Neuronal stem cell (in vitro differentiated cells): ENCODE results near the gene PFN1.

Experiments
- DNase-seq: peaks from one replicate; pipeline ENCODE4 v3.0.0-alpha.2; 2013; ENCODE audit warnings: low spot score
- H2AFZ ChIP-seq: one replicate; pipeline ENCODE4 v1.6.1; 2013; ENCODE audit warnings: mild to moderate bottlenecking, low read length, inconsistent platforms
- H2AK5ac ChIP-seq: 2 replicates; pipeline ENCODE4 v1.6.1; 2013; ENCODE audit warnings: low read depth, mild to moderate bottlenecking, inconsistent platforms, low read length, moderate library complexity, mixed read lengths
- H2BK120ac ChIP-seq: 2 replicates; pipeline ENCODE4 v1.6.1; 2013; ENCODE audit warnings: low read depth, mild to moderate bottlenecking, inconsistent platforms, low read length, moderate library complexity, mixed read lengths
- H2BK12ac ChIP-seq: one replicate; pipeline ENCODE4 v1.6.1; 2013; ENCODE audit warnings: low read length, inconsistent platforms
- H2BK15ac ChIP-seq: 2 replicates; pipeline ENCODE4 v1.6.1; 2013; ENCODE audit warnings: mild to moderate bottlenecking, low read length, inconsistent platforms, mixed read lengths
- H2BK5ac ChIP-seq: one replicate; pipeline ENCODE4 v1.6.1; 2013; ENCODE audit warnings: inconsistent platforms, mild to moderate bottlenecking, low read length, moderate library complexity
- H3K14ac ChIP-seq: one replicate; pipeline ENCODE4 v1.6.1; 2013; ENCODE audit warnings: low read length, inconsistent platforms
- H3K18ac ChIP-seq: 2 replicates; pipeline ENCODE4 v1.6.1; 2013; ENCODE audit warnings: low read length, inconsistent platforms
- H3K23ac ChIP-seq: 2 replicates; pipeline ENCODE4 v1.6.1; 2013; ENCODE audit warnings: low read depth, mild to moderate bottlenecking, mixed read lengths, low read length, inconsistent platforms; ENCODE audit not compliant: poor library complexity
- H3K27ac ChIP-seq: replicated peaks from 3 replicates; pipeline ENCODE4 v1.5.1; 2013; ENCODE audit warnings: low read length, inconsistent platforms
- H3K27me3 ChIP-seq, 3 experiments: 2 replicates each; pipeline ENCODE4 v1.6.1; 2013; ENCODE audit warnings: low read length in 3 of 3, mild to moderate bottlenecking in 2 of 3, inconsistent platforms in 1 of 3, low read depth in 1 of 3, mixed read lengths in 1 of 3, moderate library complexity in 1 of 3; ENCODE audit not compliant: control insufficient read depth in 3 of 3, insufficient read depth in 3 of 3
- H3K36me3 ChIP-seq, 2 donors: replicated peaks in 1 of 2; 2 replicates each; pipeline ENCODE4 v1.6.1; 2013; ENCODE audit warnings: low read length in 2 of 2; ENCODE audit not compliant: control insufficient read depth in 2 of 2, insufficient read depth in 2 of 2
- H3K4ac ChIP-seq: 2 replicates; pipeline ENCODE4 v1.6.1; 2013; ENCODE audit warnings: inconsistent platforms, mild to moderate bottlenecking, low read length, moderate library complexity
- H3K4me1 ChIP-seq, 2 donors: 1 replicate in 1 of 2; 2 replicates in 1 of 2; pipeline ENCODE4 v1.6.1; 2013; ENCODE audit warnings: low read length in 2 of 2, low read depth in 1 of 2; ENCODE audit not compliant: control insufficient read depth in 2 of 2, insufficient read depth in 1 of 2
- H3K4me2 ChIP-seq: one replicate; pipeline ENCODE4 v1.6.1; 2013; ENCODE audit warnings: mild to moderate bottlenecking, low read length, inconsistent platforms; ENCODE audit not compliant: insufficient read depth, poor library complexity, severe bottlenecking
- H3K4me3 ChIP-seq, 2 donors: 2 replicates each; pipeline ENCODE4 v1.5.1; 2013; ENCODE audit warnings: low read length in 2 of 2, mild to moderate bottlenecking in 2 of 2, inconsistent platforms in 1 of 2, moderate library complexity in 1 of 2
- H3K79me1 ChIP-seq: one replicate; pipeline ENCODE4 v1.6.1; 2013; ENCODE audit warnings: low read depth, mild to moderate bottlenecking, inconsistent platforms, low read length, moderate library complexity
- H3K9ac ChIP-seq: one replicate; pipeline ENCODE4 v1.6.1; 2013; ENCODE audit warnings: mild to moderate bottlenecking, low read depth, low read length, inconsistent platforms; ENCODE audit not compliant: poor library complexity
- H3K9me3 ChIP-seq, 2 donors: replicated peaks in 1 of 2; 2 replicates each; pipeline versions ENCODE3 to v1.6.1; 2013; ENCODE audit warnings: low read length in 2 of 2, mild to moderate bottlenecking in 2 of 2, inconsistent platforms in 1 of 2, low read depth in 1 of 2, mixed read lengths in 1 of 2, moderate library complexity in 1 of 2; ENCODE audit not compliant: control insufficient read depth in 2 of 2, insufficient read depth in 1 of 2
- H4K8ac ChIP-seq: one replicate; pipeline ENCODE4 v1.6.1; 2013; ENCODE audit warnings: low read depth, mild to moderate bottlenecking, inconsistent platforms, low read length, moderate library complexity
- H4K91ac ChIP-seq: one replicate; pipeline ENCODE4 v1.6.1; 2013; ENCODE audit warnings: low read length, low read depth, mild to moderate bottlenecking, inconsistent platforms; ENCODE audit not compliant: poor library complexity
- WGBS, 2 donors: extraction: QIAGEN DNeasy Blood & Tissue Kit; methylation state at CpG; one replicate each; pipeline ENCODE4 v1.1.7; 2013; ENCODE audit warnings: missing lambda C conversion rate in 2 of 2, mixed read lengths in 1 of 2; ENCODE audit not compliant: insufficient read length in 2 of 2, insufficient replicate concordance in 1 of 2; ENCODE audit errors: extremely low coverage in 2 of 2; 5-methylcytosine and 5-hydroxymethylcytosine counted together

PFN1 gene

DNA sequence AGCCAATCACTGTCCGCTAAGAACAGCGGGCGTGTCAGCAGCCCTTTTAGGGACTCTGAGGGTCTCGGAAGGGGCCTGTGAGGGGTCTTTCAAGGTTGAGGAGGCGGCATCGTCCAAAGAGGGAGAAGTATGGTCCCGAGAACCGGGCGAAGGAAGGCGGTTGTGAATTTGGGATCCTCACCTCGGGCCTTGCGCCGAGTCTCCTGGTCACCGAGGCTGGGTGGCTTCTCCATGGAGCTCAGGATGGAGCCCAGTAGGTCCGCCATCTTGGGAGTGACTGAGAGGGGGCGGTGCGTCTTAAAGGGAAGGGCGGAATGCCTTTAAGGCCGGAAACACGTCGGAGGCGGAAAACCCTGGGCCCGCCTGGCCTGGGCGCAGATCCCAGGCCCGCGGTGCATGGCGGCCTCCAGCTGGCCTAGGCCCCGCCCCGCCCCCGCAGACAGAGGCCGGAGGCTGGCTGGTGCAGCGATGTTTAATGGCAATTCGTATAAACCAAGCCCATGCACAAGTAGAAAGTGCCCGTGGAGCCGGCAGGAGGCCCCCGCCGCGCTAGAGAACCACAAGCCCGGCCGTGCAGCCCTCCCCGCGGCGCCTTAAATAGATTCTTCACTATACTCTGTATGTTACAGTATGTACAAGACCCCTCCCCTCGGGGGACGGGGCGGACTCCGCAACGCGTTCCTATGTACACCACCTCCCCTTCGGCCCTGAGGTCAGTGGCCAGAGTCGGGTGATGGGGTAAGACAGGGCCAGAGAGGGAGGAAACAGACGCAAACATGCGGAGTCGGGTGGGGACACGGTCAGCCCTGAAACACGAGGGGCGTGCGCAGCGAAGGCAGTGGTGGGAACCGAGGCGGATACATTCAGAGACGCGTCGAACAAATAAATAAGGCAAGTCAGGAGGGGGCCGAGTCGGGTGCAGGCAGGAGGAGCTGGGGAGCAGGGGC, 19.5 kb upstream of the PFN1 start, which contains the start of gene SPAG7:
SPAG7 (minus strand) TSS at position 279 of the 947 bp plus-strand sequence; CDS start at position 266, 13 bp downstream.
- Histone ChIP-seq H3K9me3 (peaks cover 3 to 9% of the 10 kb centered on the region in 2 donors), H3K4ac (peak within 1 kb of the TSS; percentile 90), H2BK12ac (no peak within 1 kb of the TSS), H2BK15ac (peak within 1 kb of the TSS; percentile 98), H3K4me1 (peaks cover 6 to 15% of the 10 kb centered on the region in 2 donors), H3K18ac (peak within 1 kb of the TSS; percentile 99), H3K9ac (peak within 1 kb of the TSS; percentile 94), H2AFZ (peak within 1 kb of the TSS; percentile 84), H3K36me3 (peaks cover 8 to 32% of the 10 kb centered on the region in 2 donors), H3K4me3 (peak within 1 kb of the TSS; percentile 67 to 91), H3K27me3 (no peaks in the 10 kb centered on the region), H4K91ac (peak within 1 kb of the TSS; percentile 69), H3K79me1 (peaks cover 2% of the 10 kb centered on the region), H2BK5ac (peak within 1 kb of the TSS; percentile 97), H2BK120ac (peak within 1 kb of the TSS; percentile 67), H3K4me2 (peak within 1 kb of the TSS; percentile 95), H3K23ac (peak within 1 kb of the TSS; percentile 81), H4K8ac (peak within 1 kb of the TSS; percentile 99), H2AK5ac (peak within 1 kb of the TSS; percentile 99), H3K27ac (peak within 1 kb of the TSS; percentile 98), H3K14ac (peak within 1 kb of the TSS; percentile 94)
- WGBS, 2 donors, result no CpG with 5 or more reads among the region's 66 CpGs
- DNase-seq, result peak; percentile 99

DNA sequence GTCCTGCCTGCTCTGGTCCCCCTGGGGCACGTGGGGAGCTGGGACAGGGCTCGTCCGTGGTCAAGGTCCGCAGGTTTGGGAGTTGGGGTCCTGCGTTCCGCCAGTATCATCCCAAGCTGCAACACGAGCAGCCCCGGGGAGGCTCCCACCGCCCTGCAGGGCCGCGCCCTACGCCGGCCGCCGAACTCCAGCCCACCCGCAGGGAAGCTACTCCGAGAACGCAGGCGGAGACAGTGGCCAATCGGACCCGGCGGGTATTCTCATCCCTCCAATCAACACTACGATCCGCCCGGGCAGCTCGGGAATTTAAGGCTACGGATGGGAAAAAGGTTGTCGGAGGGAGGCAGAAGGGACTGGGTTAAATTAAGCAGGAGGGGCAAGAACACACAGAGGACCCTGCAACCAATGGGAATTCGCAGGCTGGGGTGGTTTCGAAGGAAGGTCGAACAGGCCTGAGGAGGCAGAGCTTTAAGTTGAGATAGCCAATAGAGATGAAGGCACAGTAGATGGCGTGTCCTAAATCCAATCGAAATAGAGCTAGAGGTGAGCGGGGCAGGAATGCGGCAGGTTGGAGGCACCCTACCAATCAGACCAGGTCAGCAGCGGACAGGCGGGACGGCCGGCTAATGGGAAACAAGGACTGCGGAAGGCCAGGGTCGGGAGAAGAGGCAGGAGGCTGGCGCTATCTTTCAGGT, 18.7 kb upstream of the PFN1 start:
- no peaks in the 10 kb centered on the region for H3K27me3 ChIP-seq
- peaks cover 6 to 15% of the 10 kb centered on the region in 2 donors for H3K4me1 ChIP-seq
- peak overlapping the region; percentile 90 for H3K14ac ChIP-seq
- peak overlapping the region; percentile 92 for H3K9ac ChIP-seq
- H2BK120ac ChIP-seq, result peak overlapping the region; percentile 67
- WGBS, 2 donors, result no CpG with 5 or more reads among the region's 42 CpGs
- peaks cover 6 to 36% of the 10 kb centered on the region in 2 donors for H3K36me3 ChIP-seq
- H4K8ac ChIP-seq, result no peak overlapping the region
- H2AFZ ChIP-seq, result peak overlapping the region; percentile 74
- H2AK5ac ChIP-seq, result peak overlapping the region; percentile 99
- H3K9me3 ChIP-seq, result peaks cover 3 to 9% of the 10 kb centered on the region in 2 donors
- no peak overlapping the region for H2BK12ac ChIP-seq
- H3K4ac ChIP-seq, result peak overlapping the region; percentile 85
- peaks cover 2% of the 10 kb centered on the region for H3K79me1 ChIP-seq
- DNase-seq, result peak; percentile 99
- H3K4me3 ChIP-seq, result peak overlapping the region; percentile 67 to 91
- peak overlapping the region; percentile 97 for H3K18ac ChIP-seq
- peak overlapping the region; percentile 97 for H2BK5ac ChIP-seq
- peak overlapping the region; percentile 98 for H3K27ac ChIP-seq
- peak overlapping the region; percentile 98 for H2BK15ac ChIP-seq
- peak overlapping the region; percentile 95 for H3K4me2 ChIP-seq
- peak overlapping the region; percentile 69 for H4K91ac ChIP-seq
- H3K23ac ChIP-seq, result peak overlapping the region; percentile 81

DNA sequence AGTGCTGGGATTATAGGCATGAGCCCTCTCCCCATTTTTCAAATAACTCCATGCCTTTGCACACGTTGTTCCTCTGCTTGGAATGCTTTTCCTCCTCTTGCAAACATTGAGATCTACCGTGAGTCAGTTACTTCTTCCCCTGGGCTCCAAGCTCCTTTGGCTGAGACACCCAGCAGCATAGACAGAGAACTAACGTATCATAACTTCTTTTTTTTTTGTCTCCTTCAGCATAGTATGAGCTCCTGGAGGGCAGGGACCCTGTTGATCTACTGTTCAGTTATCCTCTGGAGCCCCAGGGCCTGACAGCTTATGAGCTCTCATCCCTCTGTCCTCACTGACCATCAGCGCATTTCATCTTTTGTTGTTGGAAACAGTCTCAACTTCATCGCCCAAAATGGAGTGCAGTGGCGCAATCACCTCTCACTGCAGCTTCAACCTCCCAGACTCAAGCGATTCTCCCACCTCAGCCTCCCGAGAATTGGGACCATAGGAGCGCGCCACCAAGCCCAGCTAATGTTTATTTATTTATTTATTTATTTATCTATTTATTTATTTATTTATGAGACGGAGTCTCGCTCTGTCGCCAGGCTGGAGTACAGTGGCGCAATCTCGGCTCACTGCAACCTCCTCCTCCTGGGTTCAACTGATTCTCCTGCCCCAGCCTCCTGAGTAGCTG, 17.1 kb upstream of the PFN1 start:
- H3K27ac ChIP-seq, result no peak overlapping the region
- H3K36me3 ChIP-seq, result peaks cover 6 to 38% of the 10 kb centered on the region in 2 donors
- peaks cover 3 to 9% of the 10 kb centered on the region in 2 donors for H3K9me3 ChIP-seq
- no peak overlapping the region for H3K4me3 ChIP-seq
- no peak overlapping the region for H3K23ac ChIP-seq
- no peak overlapping the region for H3K4ac ChIP-seq
- H4K8ac ChIP-seq, result no peak overlapping the region
- no peak overlapping the region for H4K91ac ChIP-seq
- no peak overlapping the region for H2BK120ac ChIP-seq
- no peak for DNase-seq
- no peak overlapping the region for H2AK5ac ChIP-seq
- no peak overlapping the region for H3K14ac ChIP-seq
- no peak overlapping the region for H3K18ac ChIP-seq
- H2BK5ac ChIP-seq, result no peak overlapping the region
- no peak overlapping the region for H3K4me2 ChIP-seq
- H2AFZ ChIP-seq, result no peak overlapping the region
- peaks cover 2% of the 10 kb centered on the region for H3K79me1 ChIP-seq
- peaks cover 6 to 15% of the 10 kb centered on the region in 2 donors for H3K4me1 ChIP-seq
- no peak overlapping the region for H2BK12ac ChIP-seq
- H2BK15ac ChIP-seq, result no peak overlapping the region
- H3K9ac ChIP-seq, result no peak overlapping the region
- WGBS, 2 donors, result no CpG with 5 or more reads among the region's 15 CpGs
- H3K27me3 ChIP-seq, result no peaks in the 10 kb centered on the region
